Activated CD4-positive, alpha-beta T cell treated with anti-CD3 and anti-CD28 coated beads, Interleukin-2, amount 10 ng/mL, durations not matched to agents 24 days and 14 days (primary cell): ENCODE results near the gene RINT1. TPM values are rescaled to one million over a fixed set of nuclear protein-coding genes. Genes with fewer than 3 reads are reported as not detected.
A peak's percentile ranks its signal among the peaks of the same experiment; 100 is the strongest.

ENCODE experiments used
- DNase-seq: peaks from one replicate; pipeline ENCODE4 v3.0.0; 2022
- H3K27ac Mint-ChIP-seq: one replicate; pipeline ENCODE4 v1.8.0; 2022; ENCODE audit warnings: mild to moderate bottlenecking, mixed read lengths
- H3K27me3 Mint-ChIP-seq: one replicate; pipeline ENCODE4 v1.8.0; 2022; ENCODE audit warnings: mixed read lengths
- H3K36me3 Mint-ChIP-seq: one replicate; pipeline ENCODE4 v1.8.0; 2022; ENCODE audit warnings: low read depth, mild to moderate bottlenecking, mixed read lengths
- H3K4me1 Mint-ChIP-seq: one replicate; pipeline ENCODE4 v1.8.0; 2021; ENCODE audit warnings: mixed read lengths
- H3K4me3 Mint-ChIP-seq: one replicate; pipeline ENCODE4 v1.8.0; 2022; ENCODE audit warnings: mild to moderate bottlenecking, moderate library complexity, mixed read lengths
- H3K9me3 Mint-ChIP-seq: one replicate; pipeline ENCODE4 v1.8.0; 2021; ENCODE audit warnings: mixed read lengths
- intact Hi-C: fragments of 100-400 bp; cut with micrococcal nuclease; formaldehyde crosslinking; loops from one replicate; pipeline ENCODE4 v1.15.1; 2023
- total RNA-seq: library from RNA; stranded (reverse); gene quantifications from 2 replicates; pipeline ENCODE4 v1.2.3, GENCODE V29; 2022

Gene RINT1
- total RNA-seq, 1 donor from 2014 or later: 29.4 TPM

DNA sequence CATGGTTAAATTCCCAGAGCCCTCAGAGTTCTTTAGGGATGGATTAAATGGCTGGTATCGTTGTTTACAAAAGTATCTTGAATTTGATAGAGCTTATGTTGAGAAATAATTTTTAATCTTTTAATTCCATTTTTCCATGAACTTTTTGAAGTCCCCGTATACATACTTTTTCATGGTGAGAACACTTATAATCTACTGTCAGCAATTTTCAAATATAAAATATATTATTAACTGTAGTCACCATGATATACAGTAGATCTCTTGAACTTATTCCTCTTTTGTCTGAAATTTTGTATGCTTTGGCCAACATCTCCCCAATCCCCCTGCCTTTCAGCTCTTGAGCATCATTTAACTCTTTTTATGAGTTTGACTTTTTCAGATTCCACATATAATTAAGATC lies 39.9 kb downstream of the RINT1 start:
- Mint-ChIP-seq H3K4me3 (no peak overlapping the region), H3K27me3 (no peaks in the 10 kb centered on the region), H3K9me3 (no peaks in the 10 kb centered on the region), H3K4me1 (no peaks in the 10 kb centered on the region), H3K27ac (no peak overlapping the region), H3K36me3 (peaks cover 20% of the 10 kb centered on the region)
- intact Hi-C loops: no loop called here
- DNase-seq: no peak

DNA sequence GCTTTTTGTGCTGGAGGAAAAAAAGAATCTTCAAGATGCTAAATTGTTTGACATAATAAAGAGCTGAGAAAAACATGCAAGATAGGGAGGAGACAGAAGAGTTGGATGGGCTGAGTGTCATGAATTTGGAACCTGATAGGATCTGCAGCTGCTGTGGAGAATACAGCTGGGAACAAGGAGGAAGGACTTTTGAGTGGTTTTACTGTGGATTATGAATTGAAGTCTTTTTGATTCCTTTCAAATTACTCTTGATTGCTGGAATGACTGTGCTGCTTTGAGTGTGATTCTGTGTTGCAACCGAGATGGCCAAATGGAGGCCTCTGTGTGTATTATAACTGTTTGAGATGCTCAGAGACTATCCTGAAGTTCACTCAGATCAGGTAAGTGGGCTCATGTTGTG lies 45.2 kb downstream of the RINT1 start:
- peaks cover 2% of the 10 kb centered on the region for H3K27me3 Mint-ChIP-seq

DNA sequence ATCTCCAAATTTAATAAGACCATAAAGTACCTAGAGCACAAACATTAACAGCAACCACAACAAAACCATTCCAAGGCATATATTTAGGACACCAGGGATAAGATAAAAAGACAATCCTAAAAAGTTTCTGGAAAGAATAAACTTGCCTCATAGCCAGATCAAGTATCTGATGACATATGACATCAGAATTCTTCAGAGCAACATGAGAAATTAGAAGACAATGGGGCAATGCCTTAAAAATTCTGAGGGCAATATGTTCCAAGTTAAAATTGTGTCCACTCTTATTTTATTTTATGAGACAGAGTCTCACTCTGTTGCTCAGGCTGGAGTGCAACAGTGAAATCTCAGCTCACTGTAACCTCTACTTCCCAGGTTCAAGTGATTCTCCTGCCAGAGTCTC lies 46.5 kb downstream of the RINT1 start:
- Mint-ChIP-seq H3K36me3 (peaks cover 2% of the 10 kb centered on the region), H3K9me3 (no peaks in the 10 kb centered on the region), H3K27ac (no peak overlapping the region), H3K27me3 (peaks cover 2% of the 10 kb centered on the region), H3K4me1 (peaks cover 5% of the 10 kb centered on the region), H3K4me3 (no peak overlapping the region)
- intact Hi-C loops: no loop called here
- no peak for DNase-seq

More for the DNA sequence above, 45.2 kb downstream of the RINT1 start:
- Mint-ChIP-seq H3K4me3 (no peak overlapping the region), H3K36me3 (peaks cover 2% of the 10 kb centered on the region), H3K27ac (no peak overlapping the region), H3K4me1 (peaks cover 5% of the 10 kb centered on the region), H3K9me3 (no peaks in the 10 kb centered on the region)
- intact Hi-C loops: no loop called here
- no peak for DNase-seq

DNA sequence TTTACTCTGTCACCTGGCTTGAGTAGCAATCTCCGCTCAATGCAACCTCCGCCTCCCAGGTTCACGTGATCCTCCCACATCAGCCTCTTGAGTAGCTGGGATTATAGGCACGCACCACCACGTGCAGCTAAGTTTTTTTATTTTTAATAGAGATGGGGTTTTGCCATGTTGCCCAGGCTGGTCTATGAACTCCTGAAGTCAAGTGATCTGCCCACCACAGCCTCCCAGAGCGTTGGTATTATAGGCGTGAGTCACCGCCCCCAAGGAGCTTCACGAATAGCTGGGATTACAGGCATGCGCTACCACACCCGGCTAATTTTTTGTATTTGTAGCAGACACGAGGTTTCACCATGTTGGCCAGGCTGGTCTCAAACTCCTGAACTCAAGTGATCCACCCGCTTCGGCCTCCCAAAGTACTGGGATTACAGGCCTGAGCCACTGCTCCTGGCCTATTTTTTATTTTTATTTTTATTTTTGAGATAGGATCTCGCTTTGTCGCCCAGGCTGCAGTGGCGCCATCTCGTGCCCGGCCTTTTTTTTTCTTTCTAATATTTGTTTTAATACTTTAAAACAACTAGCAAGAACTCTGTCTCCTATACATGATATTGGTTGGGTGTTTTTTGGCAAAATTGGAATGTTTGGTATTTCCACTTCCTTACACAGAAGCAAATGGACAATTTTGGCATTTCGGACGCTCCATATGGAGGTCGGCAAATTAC lies 48.2 kb downstream of the RINT1 start:
- no peak overlapping the region for H3K4me3 Mint-ChIP-seq
- intact Hi-C loops: no loop called here
- no peak for DNase-seq
- peaks cover 2% of the 10 kb centered on the region for H3K27me3 Mint-ChIP-seq
- no peak overlapping the region for H3K27ac Mint-ChIP-seq
- H3K9me3 Mint-ChIP-seq: peaks cover 3% of the 10 kb centered on the region
- H3K4me1 Mint-ChIP-seq: peaks cover 5% of the 10 kb centered on the region
- no peaks in the 10 kb centered on the region for H3K36me3 Mint-ChIP-seq

DNA sequence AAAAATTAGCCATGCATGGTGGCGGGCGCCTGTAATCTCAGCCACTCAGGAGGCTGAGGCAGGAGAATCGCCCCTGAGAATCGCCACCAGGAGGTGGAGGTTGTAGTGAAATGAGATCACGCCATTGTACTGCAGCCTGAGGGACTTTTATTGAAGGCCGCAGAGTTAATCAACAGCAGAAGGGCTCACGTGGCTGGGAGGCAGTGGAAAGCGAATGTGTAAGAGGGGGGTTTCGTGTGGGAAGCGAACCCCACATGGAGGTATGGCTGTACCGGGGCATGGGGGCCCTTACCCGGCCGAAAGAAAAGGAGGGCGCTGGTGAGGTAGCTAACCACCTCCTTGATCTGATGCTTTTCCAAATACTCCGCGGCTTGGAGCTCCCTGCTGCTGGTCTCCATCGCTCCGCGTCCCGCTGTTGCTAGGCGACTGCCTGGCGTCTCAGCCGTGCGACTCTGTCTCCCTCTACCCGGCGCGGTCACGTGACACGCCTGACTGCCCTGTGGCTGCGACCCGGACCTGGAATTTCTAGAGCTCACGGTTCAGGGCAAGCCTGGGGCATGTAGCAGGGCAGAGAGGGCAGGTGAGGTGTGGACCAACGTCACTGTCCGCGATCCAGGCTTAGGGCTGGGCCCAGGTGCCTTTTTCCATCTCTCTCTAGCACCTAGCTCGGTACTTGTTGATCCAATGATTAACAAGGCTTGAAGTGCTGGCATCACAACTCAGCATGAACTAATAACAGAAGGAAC lies 49.2 kb downstream of the RINT1 start, which contains the start of gene EFCAB10:
Gene EFCAB10, minus strand, starts transcription at position 428 of the 746 bp plus-strand sequence. Its CDS starts 30 bp downstream, at position 398.
- H3K36me3 Mint-ChIP-seq: no peaks in the 10 kb centered on the region
- H3K4me3 Mint-ChIP-seq: peak within 1 kb of the TSS; percentile 82
- no peak within 1 kb of the TSS for H3K27ac Mint-ChIP-seq
- peaks cover 2% of the 10 kb centered on the region for H3K27me3 Mint-ChIP-seq
- peaks cover 6% of the 10 kb centered on the region for H3K4me1 Mint-ChIP-seq
- DNase-seq: peak; percentile 86
- intact Hi-C loops: no loop called here
- peaks cover 3% of the 10 kb centered on the region for H3K9me3 Mint-ChIP-seq

DNA sequence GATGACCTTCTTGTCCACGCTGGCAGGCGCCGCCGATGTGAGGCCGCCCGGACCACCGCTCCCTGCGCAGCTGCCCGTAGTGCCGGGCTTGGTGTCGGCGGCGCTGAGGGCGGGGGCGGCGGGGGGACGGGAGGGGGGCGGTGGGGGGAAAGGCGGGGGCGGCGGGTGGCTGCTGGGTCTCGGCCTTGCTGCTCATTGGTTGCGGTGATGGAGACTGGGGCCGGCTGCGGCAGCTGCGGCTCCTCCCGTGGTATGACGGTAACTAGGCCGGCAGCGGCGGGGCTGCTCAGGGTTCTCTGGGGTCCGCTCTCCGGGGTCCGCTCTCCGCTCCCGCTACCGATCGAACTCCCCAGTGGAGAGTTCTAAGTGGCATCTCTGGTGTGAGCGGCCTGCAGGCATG lies 51.1 kb downstream of the RINT1 start:
- DNase-seq: no peak
- Mint-ChIP-seq H3K27ac (no peak overlapping the region), H3K36me3 (no peaks in the 10 kb centered on the region), H3K9me3 (peaks cover 3% of the 10 kb centered on the region), H3K4me3 (no peak overlapping the region), H3K27me3 (peaks cover 2% of the 10 kb centered on the region), H3K4me1 (peaks cover 7% of the 10 kb centered on the region)
- intact Hi-C loops: no loop called here

DNA sequence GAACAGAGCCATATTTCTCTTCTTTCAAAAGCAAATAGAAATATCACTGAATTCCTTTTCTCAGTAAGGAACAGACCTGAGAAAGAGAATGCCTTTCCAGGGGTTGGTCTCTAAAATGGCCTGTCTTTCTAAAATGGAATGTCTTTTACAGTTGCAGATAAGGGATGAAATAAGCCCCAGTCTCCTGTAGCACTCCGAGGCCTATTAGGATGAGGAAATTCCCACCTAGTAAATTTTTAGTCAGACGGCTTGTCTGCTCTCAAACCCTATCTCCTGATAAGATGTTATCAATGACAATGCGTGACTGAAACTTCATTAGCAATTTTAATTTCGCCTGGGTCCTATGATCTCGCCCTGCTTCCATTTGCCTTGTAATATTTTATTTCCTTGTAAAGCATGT lies 52.2 kb downstream of the RINT1 start:
- Mint-ChIP-seq H3K36me3 (no peaks in the 10 kb centered on the region), H3K9me3 (peaks cover 3% of the 10 kb centered on the region), H3K27me3 (peaks cover 2% of the 10 kb centered on the region), H3K4me3 (no peak overlapping the region), H3K4me1 (peaks cover 10% of the 10 kb centered on the region), H3K27ac (no peak overlapping the region)
- DNase-seq: no peak
- intact Hi-C loops: no loop called here

DNA sequence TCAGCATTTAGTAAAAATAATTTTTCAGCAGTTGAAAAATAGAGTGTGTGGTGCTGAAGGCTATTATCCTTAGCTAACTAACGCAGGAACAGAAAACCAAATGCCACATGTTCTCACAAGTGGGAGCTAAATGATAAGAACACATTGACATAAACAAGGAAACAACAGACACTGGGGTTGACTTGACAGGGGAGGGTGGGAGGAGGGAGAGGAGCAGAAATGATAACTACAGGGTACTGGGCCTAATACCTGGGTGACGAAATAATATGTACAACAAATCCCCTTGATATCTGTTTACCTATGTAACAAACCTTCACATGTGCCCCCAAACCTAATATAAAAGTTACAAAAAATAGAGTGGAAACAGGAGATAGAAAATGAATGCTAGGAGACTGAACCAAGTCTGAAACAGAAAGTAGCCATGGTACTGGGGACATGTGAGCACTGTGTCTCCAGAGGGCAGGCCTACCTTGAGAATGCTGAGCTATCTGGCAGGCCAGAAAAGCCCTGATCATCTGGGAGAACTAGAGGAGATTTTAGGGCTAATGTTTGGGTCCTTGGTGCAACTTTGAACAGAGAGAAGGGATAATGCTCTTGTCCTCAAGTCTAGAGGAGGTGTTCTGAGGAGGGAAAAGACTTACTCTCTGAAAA lies 54.0 kb downstream of the RINT1 start:
- no peaks in the 10 kb centered on the region for H3K36me3 Mint-ChIP-seq
- H3K4me1 Mint-ChIP-seq: peaks cover 14% of the 10 kb centered on the region
- DNase-seq: peak; percentile 69
- H3K9me3 Mint-ChIP-seq: peaks cover 3% of the 10 kb centered on the region
- no peaks in the 10 kb centered on the region for H3K27me3 Mint-ChIP-seq
- no peak overlapping the region for H3K4me3 Mint-ChIP-seq
- intact Hi-C loops: no loop called here
- peak overlapping the region; percentile 54 for H3K27ac Mint-ChIP-seq

DNA sequence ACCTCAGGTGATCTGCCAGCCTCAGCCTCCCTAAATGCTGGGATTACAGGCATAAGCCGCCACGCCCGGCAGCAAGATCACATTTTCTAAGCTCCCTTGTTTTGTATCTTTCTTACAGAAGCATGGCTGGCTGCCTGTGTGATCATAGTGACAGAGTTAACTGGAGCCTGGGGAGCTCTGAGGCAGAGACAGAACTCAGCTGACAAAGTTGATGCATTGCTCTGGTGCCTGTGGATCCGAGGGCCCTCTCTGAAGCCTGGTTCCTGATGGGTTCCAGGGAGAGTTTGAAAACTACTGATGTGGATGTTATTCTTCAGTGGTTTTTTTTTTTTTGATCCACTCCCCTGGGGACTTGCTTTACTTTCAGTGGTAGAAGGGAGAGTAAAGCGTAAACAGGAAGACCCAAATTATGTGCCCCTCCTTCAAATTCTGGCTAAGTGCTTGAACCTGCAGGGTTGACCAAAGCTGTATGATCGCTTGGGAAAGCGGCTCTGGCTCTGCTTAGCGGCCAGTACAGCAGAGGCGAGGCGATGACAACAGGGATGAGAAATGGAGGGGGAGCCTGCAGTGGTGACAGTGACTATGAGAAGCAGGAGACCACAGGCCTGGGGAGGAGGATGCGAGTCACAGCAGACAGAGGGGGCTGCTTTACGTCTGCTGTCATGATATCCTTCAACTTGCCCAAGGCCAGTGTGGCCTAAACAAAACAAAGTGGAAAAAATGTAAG lies 56.1 kb downstream of the RINT1 start:
- no peak for DNase-seq
- Mint-ChIP-seq H3K27me3 (peaks cover 2% of the 10 kb centered on the region), H3K27ac (no peak overlapping the region), H3K36me3 (no peaks in the 10 kb centered on the region), H3K4me1 (peaks cover 9% of the 10 kb centered on the region), H3K4me3 (no peak overlapping the region), H3K9me3 (peaks cover 3% of the 10 kb centered on the region)
- intact Hi-C loops: no loop called here

DNA sequence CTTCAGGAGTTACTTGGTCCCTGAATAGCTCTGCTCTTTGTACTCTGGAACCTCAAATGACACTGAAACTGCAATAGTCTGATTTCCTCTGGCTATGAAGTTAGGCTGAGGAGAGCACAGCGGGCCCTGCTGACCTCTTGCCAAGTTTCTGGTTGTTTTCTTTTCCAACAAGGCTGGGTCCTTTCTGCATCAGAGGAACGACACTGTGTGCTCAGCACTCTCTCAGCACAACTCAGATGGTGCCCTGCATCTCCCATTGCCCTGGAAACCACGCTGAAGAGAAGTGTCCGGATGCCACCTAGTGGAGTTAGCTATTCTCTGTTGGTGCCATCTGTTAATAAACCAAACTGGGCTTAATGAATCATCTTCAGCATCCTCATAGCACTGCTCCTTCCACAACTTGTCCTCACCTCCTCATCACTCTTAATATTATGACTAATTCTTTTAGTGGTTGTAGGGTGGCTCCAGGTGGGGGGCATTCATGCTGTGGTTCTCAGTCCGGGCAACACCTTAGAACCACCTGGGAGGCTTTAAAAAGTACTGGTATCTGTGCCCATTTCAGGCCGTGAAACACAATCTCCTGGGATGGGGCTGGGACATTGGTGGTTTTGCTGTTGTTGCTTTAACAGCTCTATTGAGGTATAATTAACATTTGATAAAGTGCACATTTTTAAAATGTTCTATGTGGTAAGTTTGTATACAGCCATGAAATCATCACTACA lies 57.5 kb downstream of the RINT1 start:
- peaks cover 9% of the 10 kb centered on the region for H3K4me1 Mint-ChIP-seq
- H3K36me3 Mint-ChIP-seq: no peaks in the 10 kb centered on the region
- no peaks in the 10 kb centered on the region for H3K9me3 Mint-ChIP-seq
- peaks cover 4% of the 10 kb centered on the region for H3K27me3 Mint-ChIP-seq
- H3K4me3 Mint-ChIP-seq: no peak overlapping the region
- no peak overlapping the region for H3K27ac Mint-ChIP-seq
- intact Hi-C loops: loop anchor here (1.0 kb wide), 1 partner anchor 666 kb away; no protein-coding TSS in a partner anchor
- DNase-seq: peak; percentile 86

DNA sequence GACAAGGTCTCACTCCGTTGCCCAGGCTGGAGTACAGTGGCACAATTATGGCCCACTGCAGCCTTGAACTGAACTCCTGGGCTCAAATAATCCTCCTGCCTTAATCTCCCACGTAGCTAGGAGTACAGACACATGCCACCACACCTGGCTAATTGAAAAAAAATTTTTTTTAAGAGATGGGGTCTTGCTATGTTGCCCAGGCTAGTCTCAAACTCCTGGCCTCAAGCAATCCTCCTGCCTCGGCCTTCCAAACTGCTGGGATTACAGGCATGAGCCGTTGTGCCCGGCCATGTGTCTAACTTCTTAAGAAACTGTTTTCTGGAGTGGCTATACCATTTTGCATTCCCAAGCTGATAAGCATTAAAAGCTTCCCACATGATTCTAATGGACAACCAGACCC lies 58.8 kb downstream of the RINT1 start:
- Mint-ChIP-seq H3K27me3 (peaks cover 9% of the 10 kb centered on the region), H3K4me1 (peaks cover 9% of the 10 kb centered on the region), H3K27ac (no peak overlapping the region), H3K9me3 (no peaks in the 10 kb centered on the region), H3K36me3 (no peaks in the 10 kb centered on the region), H3K4me3 (no peak overlapping the region)
- DNase-seq: no peak
- intact Hi-C loops: no loop called here

DNA sequence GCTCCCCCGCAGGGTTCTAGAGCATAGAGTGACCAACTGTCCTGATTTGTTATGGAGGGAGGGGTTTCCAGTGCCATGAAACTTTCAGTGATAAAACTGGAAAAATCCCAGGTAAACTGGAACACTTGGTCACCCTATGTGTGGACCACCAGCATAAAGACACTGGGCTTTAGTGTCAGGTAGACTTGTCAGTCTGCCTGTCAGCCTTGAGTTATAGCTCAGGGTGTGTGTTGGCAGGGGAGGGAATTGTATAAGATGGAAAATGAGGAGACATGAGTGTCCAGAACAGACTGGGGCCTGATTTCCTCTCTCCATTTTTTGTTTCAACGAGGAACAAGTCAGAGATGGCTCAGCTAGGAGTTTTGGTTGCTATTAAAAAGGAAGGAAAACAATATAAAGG lies 59.5 kb downstream of the RINT1 start:
- DNase-seq: no peak
- Mint-ChIP-seq H3K4me1 (peaks cover 7% of the 10 kb centered on the region), H3K4me3 (no peak overlapping the region), H3K36me3 (no peaks in the 10 kb centered on the region), H3K27ac (peak overlapping the region; percentile 46), H3K9me3 (no peaks in the 10 kb centered on the region), H3K27me3 (peaks cover 9% of the 10 kb centered on the region)
- intact Hi-C loops: no loop called here

DNA sequence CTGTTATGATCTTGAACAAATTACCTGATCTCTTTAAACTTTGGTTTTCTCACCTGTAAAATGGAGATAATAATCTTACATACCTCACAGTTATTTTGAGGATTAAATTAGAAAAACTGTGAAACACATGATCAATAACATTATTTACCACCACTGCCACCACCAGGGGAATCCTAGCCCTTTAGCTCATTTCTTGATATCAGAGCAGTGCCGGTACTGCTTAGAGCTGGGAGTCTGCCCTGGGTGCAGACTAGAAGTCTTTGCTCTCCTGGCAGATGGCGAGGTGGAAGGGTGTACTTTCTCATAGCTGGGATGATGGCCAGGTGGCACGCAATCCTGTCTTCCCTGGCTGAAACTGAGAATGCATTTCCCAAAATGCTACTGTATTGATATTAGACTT lies 62.0 kb downstream of the RINT1 start:
- H3K27me3 Mint-ChIP-seq: peaks cover 11% of the 10 kb centered on the region
- no peak overlapping the region for H3K27ac Mint-ChIP-seq
- H3K36me3 Mint-ChIP-seq: no peaks in the 10 kb centered on the region
- H3K4me1 Mint-ChIP-seq: peaks cover 4% of the 10 kb centered on the region
- DNase-seq: no peak
- H3K4me3 Mint-ChIP-seq: no peak overlapping the region
- intact Hi-C loops: no loop called here
- H3K9me3 Mint-ChIP-seq: no peaks in the 10 kb centered on the region
